HG02759 (cell line): Measurements from ENCODE around the gene ITPKC.
A peak's percentile ranks its signal among the peaks of the same experiment; 100 is the strongest.

Experiments
- ATAC-seq: cut with Tn5 transposase; IDR thresholded peaks from one replicate; pipeline ENCODE4 v1.9.1; 2021; ENCODE audit warnings: mild to moderate bottlenecking, moderate library complexity; ENCODE audit not compliant: unreplicated experiment

The ITPKC gene

GRCh38 chr19:40739030-40739839 is 22.3 kb downstream of the ITPKC start:
- ATAC-seq = no peak

GRCh38 chr19:40739871-40740703 is 23.2 kb downstream of the ITPKC start:
- no peak for ATAC-seq

- ATAC-seq = no peak
Observed at GRCh38 chr19:40740747-40741146, 23.8 kb downstream of the ITPKC start.

- ATAC-seq = no peak
Observed at GRCh38 chr19:40741527-40742390, 24.8 kb downstream of the ITPKC start.

- ATAC-seq = no peak
Observed at GRCh38 chr19:40742477-40742876, 25.6 kb downstream of the ITPKC start.

GRCh38 chr19:40742886-40743285 is 26.0 kb downstream of the ITPKC start:
- ATAC-seq = no peak

- no peak for ATAC-seq
Observed at GRCh38 chr19:40743926-40744325, 27.0 kb downstream of the ITPKC start.

GRCh38 chr19:40744554-40745401 is 27.9 kb downstream of the ITPKC start:
- no peak for ATAC-seq

- ATAC-seq = no peak
Observed at GRCh38 chr19:40745402-40745780, 28.5 kb downstream of the ITPKC start.

- no peak for ATAC-seq
Observed at GRCh38 chr19:40747536-40747935, 30.6 kb downstream of the ITPKC start.

- ATAC-seq = peak; percentile 85
Observed at GRCh38 chr19:40750058-40750873, 33.4 kb downstream of the ITPKC start, which contains the start of gene ACTMAP. Gene ACTMAP, minus strand, starts transcription at chr19:40750477. Its CDS starts 674 bp downstream, at chr19:40749803.

- ATAC-seq = peak; percentile 67
Observed at GRCh38 chr19:40750874-40751537, 34.1 kb downstream of the ITPKC start, which contains the start of gene SNRPA. Gene SNRPA, plus strand, starts transcription at chr19:40751203. Its CDS starts 206 bp downstream, at chr19:40751409.

- ATAC-seq = no peak
Observed at GRCh38 chr19:40752257-40752781, 35.4 kb downstream of the ITPKC start.

- no peak for ATAC-seq
Observed at GRCh38 chr19:40754611-40755247, 37.8 kb downstream of the ITPKC start.

- ATAC-seq = no peak
Observed at GRCh38 chr19:40755248-40755624, 38.3 kb downstream of the ITPKC start.

GRCh38 chr19:40755791-40756190 is 38.9 kb downstream of the ITPKC start:
- ATAC-seq = no peak

GRCh38 chr19:40756502-40757110 is 39.7 kb downstream of the ITPKC start:
- ATAC-seq = no peak
